HepG2 (cell line): ENCODE data around the gene C19orf47. TPM values are rescaled to one million over a fixed set of nuclear protein-coding genes. Genes with fewer than 3 reads are reported as not detected.

ENCODE experiments used
- ATAC-seq: fragments of 200-7000 bp; cut with Tn5 transposase; 3 replicates; pipeline ENCODE4 v1.9.1; 2020; ENCODE audit warnings: mild to moderate bottlenecking, moderate library complexity
- BruUV-seq: library from RNA; stranded (reverse); fragments of 400-500 nt; replicated peaks from 2 replicates; lab custom pipeline; 2021; lab: Mats Ljungman, UMichigan
- CTCF ChIA-PET: fragments of 300-600 bp; formaldehyde crosslinking; extraction: SDS; loops from one replicate; lab custom pipeline; 2021; ENCODE audit warnings: low total read pairs, inconsistent platforms, low intra/inter-chr PET ratio; lab: Yijun Ruan, JAX
- POLR2A ChIA-PET: fragments of 350-600 bp; sonication (Branson Sonifier 250); formaldehyde crosslinking; loops from one replicate; lab custom pipeline; 2020; ENCODE audit warnings: antibody characterized with exemption, inconsistent platforms; lab: Yijun Ruan, JAX
- DNase-seq: peaks from one replicate; pipeline ENCODE4 v3.0.0-alpha.2; 2015; ENCODE audit warnings: low spot score
- FAIRE-seq: peaks from 3 replicates; lab custom pipeline; 2011; peaks lifted over from hg19 to GRCh38; lab: Jason Lieb, UNC
- H2AFZ ChIP-seq: one replicate; pipeline ENCODE4 v1.6.1; 2011; ENCODE audit warnings: low read length, inconsistent platforms
- H3K27ac ChIP-seq: fragments of 300-600 bp; 3 replicates; pipeline ENCODE4 v1.8.0; 2011; ENCODE audit warnings: mixed run types, mild to moderate bottlenecking, mixed read lengths, low read length, inconsistent platforms; ENCODE audit not compliant: insufficient read depth; ENCODE audit errors: extremely low read length
- H3K27me3 ChIP-seq, 2 experiments: fragments of 200-600 bp in 1 of 2; 2 replicates in 1 of 2; 3 replicates in 1 of 2; pipeline versions ENCODE4 v1.6.0 to v1.8.0; 2011; ENCODE audit warnings: low read length in 2 of 2, mild to moderate bottlenecking in 2 of 2, moderate library complexity in 2 of 2, inconsistent platforms in 1 of 2; ENCODE audit not compliant: insufficient read depth in 2 of 2, control insufficient read depth in 1 of 2
- H3K36me3 ChIP-seq, 2 experiments: fragments of 200-600 bp in 1 of 2; replicated peaks in 1 of 2; 2 replicates in 1 of 2; 3 replicates in 1 of 2; pipeline versions ENCODE4 v1.5.1 to v1.8.0; 2011; ENCODE audit warnings: low read length in 2 of 2, inconsistent platforms in 1 of 2; ENCODE audit not compliant: insufficient read depth in 2 of 2, control insufficient read depth in 1 of 2
- H3K4me1 ChIP-seq: 2 replicates; pipeline ENCODE4 v1.5.1; 2012; ENCODE audit warnings: low read length, inconsistent platforms; ENCODE audit not compliant: insufficient read depth
- H3K4me2 ChIP-seq: 2 replicates; pipeline ENCODE4 v1.6.0; 2011; ENCODE audit warnings: low read depth, low read length, inconsistent platforms
- H3K4me3 ChIP-seq, 3 experiments: fragments of 200-600 bp in 1 of 3; sonication (generic), shearing (Covaris generic) in 1 of 3; replicated peaks in 1 of 3; 2 replicates each; pipeline ENCODE4 v1.5.1; 2011 to 2016; ENCODE audit warnings: low read length in 3 of 3, inconsistent platforms in 2 of 3, low read depth in 2 of 3, mild to moderate bottlenecking in 2 of 3, control low read depth in 1 of 3, mixed read lengths in 1 of 3; ENCODE audit not compliant: insufficient read depth in 1 of 3
- H3K79me2 ChIP-seq: one replicate; pipeline ENCODE4 v1.6.1; 2011; ENCODE audit warnings: low read length, inconsistent platforms; ENCODE audit not compliant: insufficient read depth
- H3K9ac ChIP-seq: 2 replicates; pipeline ENCODE4 v1.6.0; 2011; ENCODE audit warnings: mild to moderate bottlenecking, low read depth, low read length, inconsistent platforms; ENCODE audit not compliant: insufficient read depth
- H3K9me3 ChIP-seq: 2 replicates; pipeline ENCODE4 v1.5.1; 2012; ENCODE audit warnings: mild to moderate bottlenecking, low read length
- H4K20me1 ChIP-seq: 2 replicates; pipeline ENCODE4 v1.6.0; 2011; ENCODE audit warnings: inconsistent platforms, mild to moderate bottlenecking, low read length, moderate library complexity; ENCODE audit not compliant: insufficient read depth
- DR1 ChIP-seq: sonication (generic); formaldehyde crosslinking; IDR thresholded peaks from 2 replicates; pipeline ENCODE4 v1.8.0; 2021; ENCODE audit warnings: mild to moderate bottlenecking, missing genetic modification reagents, inconsistent platforms
- EP300 ChIP-seq, 3 experiments: sonication (generic) in 1 of 3; formaldehyde crosslinking in 1 of 3; IDR thresholded peaks; 2 replicates each; pipeline versions ENCODE4 v1.5.1 to v1.6.1; 2011 to 2020; ENCODE audit warnings: low read depth in 2 of 3, low read length in 2 of 3, borderline replicate concordance in 1 of 3, improper control_type of control experiment in 1 of 3, mild to moderate bottlenecking in 1 of 3, missing genetic modification reagents in 1 of 3, moderate library complexity in 1 of 3
- HNF4A ChIP-seq: sonication (generic); formaldehyde crosslinking; IDR thresholded peaks from 2 replicates; pipeline ENCODE4 v1.4.0; 2020; ENCODE audit warnings: missing genetic modification reagents
- KLF16 ChIP-seq, 2 experiments: sonication (generic) in 1 of 2; formaldehyde crosslinking in 1 of 2; IDR thresholded peaks; 2 replicates each; pipeline versions ENCODE4 v1.6.1 to v1.8.0; 2016 to 2023; ENCODE audit warnings: missing genetic modification reagents in 2 of 2, missing compliant biosample characterization in 1 of 2
- MIER3 ChIP-seq: IDR thresholded peaks from 2 replicates; pipeline ENCODE4 v1.6.1; 2016; ENCODE audit warnings: missing compliant biosample characterization, borderline replicate concordance
- NFYB ChIP-seq: sonication (generic); formaldehyde crosslinking; IDR thresholded peaks from 2 replicates; pipeline ENCODE4 v1.4.0; 2020; ENCODE audit warnings: missing genetic modification reagents
- POLR2G ChIP-seq: fragments of 200-400 bp; formaldehyde crosslinking; IDR thresholded peaks from 2 replicates; pipeline ENCODE4 v1.6.1; 2018; ENCODE audit warnings: mild to moderate bottlenecking, low read depth, low read length, moderate library complexity
- RCOR2 ChIP-seq: IDR thresholded peaks from 2 replicates; pipeline ENCODE4 v1.6.1; 2016; ENCODE audit warnings: missing biosample characterization, missing genetic modification reagents
- SRSF1 ChIP-seq: fragments of 200-400 bp; formaldehyde crosslinking; optimal IDR thresholded peaks from 2 replicates; pipeline ENCODE3; 2017; ENCODE audit warnings: mild to moderate bottlenecking, low read depth, low read length, moderate library complexity
- XRCC5 ChIP-seq: fragments of 200-400 bp; formaldehyde crosslinking; optimal IDR thresholded peaks from 2 replicates; pipeline ENCODE3; 2017; ENCODE audit warnings: mild to moderate bottlenecking, low read length
- ZEB1 ChIP-seq: IDR thresholded peaks from 2 replicates; pipeline ENCODE4 v1.6.1; 2012; ENCODE audit warnings: mild to moderate bottlenecking, low read depth, inconsistent platforms; ENCODE audit not compliant: insufficient replicate concordance
- ZFP90 ChIP-seq: sonication (generic); formaldehyde crosslinking; IDR thresholded peaks from 2 replicates; pipeline ENCODE4 v1.8.0; 2022; ENCODE audit warnings: missing genetic modification reagents, mild to moderate bottlenecking, inconsistent platforms, borderline replicate concordance
- ZNF782 ChIP-seq: sonication (generic); formaldehyde crosslinking; IDR thresholded peaks from 2 replicates; pipeline ENCODE4 v1.4.0; 2020; ENCODE audit warnings: missing genetic modification reagents, mild to moderate bottlenecking, borderline replicate concordance
- ZNF83 ChIP-seq: sonication (generic); formaldehyde crosslinking; IDR thresholded peaks from 2 replicates; pipeline ENCODE4 v1.4.0; 2020; ENCODE audit warnings: missing genetic modification reagents, mild to moderate bottlenecking, borderline replicate concordance
- WGBS: methylation state at CpG from one replicate; pipeline ENCODE4 v1.1.6; 2017; ENCODE audit warnings: low lambda C conversion rate; 5-methylcytosine and 5-hydroxymethylcytosine counted together
- in situ Hi-C: cut with HindIII; loops from 2 replicates; pipeline ENCODE4 v1.10.0; 2017; ENCODE audit warnings: low pct_unique_long_range_greater_than_20kb; ENCODE audit not compliant: extremely low pct_ligation_motif_present
- intact Hi-C: fragments of 100-400 bp; cut with micrococcal nuclease; formaldehyde crosslinking; loops from one replicate; pipeline ENCODE4 v1.10.0; 2022; ENCODE audit not compliant: unreplicated experiment
- polyA plus RNA-seq, 8 experiments: library from polyadenylated mRNA; depleted of rRNA in 3 of 8; stranded (reverse) in 7 of 8; unstranded in 1 of 8; fragments of >200 nt; fragmentation: Illumina TruSeq in 4 of 8; extraction: Trizol in 4 of 8; gene quantifications; 2 replicates each; pipeline versions ENCODE4 v1.2.1 to v1.2.3, GENCODE V29; 2011 to 2016; ENCODE audit warnings: low read depth in 4 of 8, missing spikeins in 1 of 8, mixed read lengths in 1 of 8; ENCODE audit not compliant: insufficient read depth in 1 of 8
- total RNA-seq, 5 experiments: library from RNA; depleted of rRNA; stranded (reverse); fragments of >200 nt; fragmentation: Illumina TruSeq; extraction: Trizol; gene quantifications; 2 replicates each; pipeline ENCODE4 v1.2.3, GENCODE V29; 2016; ENCODE audit warnings: low read depth in 1 of 5
- TF ChIP-seq, protein P1 (sequence below): IDR thresholded peaks from 2 replicates; pipeline ENCODE4 v1.6.1; 2016; ENCODE audit warnings: low read depth
- TF ChIP-seq, protein P2 (sequence below): IDR thresholded peaks from 2 replicates; pipeline ENCODE4 v1.6.1; 2016; ENCODE audit warnings: missing biosample characterization, missing genetic modification reagents, low read depth
- TF ChIP-seq, protein P3 (sequence below): sonication (generic); formaldehyde crosslinking; IDR thresholded peaks from 2 replicates; pipeline ENCODE4 v1.4.0; 2020; ENCODE audit warnings: missing genetic modification reagents, low read depth, mild to moderate bottlenecking, borderline replicate concordance

The C19orf47 gene
- total and polyA plus RNA-seq, 2 of the 13 experiments (the other 11 are each of a cell fraction or from before 2014, with no cell fraction given), result 8.1 to 10.6 TPM

DNA sequence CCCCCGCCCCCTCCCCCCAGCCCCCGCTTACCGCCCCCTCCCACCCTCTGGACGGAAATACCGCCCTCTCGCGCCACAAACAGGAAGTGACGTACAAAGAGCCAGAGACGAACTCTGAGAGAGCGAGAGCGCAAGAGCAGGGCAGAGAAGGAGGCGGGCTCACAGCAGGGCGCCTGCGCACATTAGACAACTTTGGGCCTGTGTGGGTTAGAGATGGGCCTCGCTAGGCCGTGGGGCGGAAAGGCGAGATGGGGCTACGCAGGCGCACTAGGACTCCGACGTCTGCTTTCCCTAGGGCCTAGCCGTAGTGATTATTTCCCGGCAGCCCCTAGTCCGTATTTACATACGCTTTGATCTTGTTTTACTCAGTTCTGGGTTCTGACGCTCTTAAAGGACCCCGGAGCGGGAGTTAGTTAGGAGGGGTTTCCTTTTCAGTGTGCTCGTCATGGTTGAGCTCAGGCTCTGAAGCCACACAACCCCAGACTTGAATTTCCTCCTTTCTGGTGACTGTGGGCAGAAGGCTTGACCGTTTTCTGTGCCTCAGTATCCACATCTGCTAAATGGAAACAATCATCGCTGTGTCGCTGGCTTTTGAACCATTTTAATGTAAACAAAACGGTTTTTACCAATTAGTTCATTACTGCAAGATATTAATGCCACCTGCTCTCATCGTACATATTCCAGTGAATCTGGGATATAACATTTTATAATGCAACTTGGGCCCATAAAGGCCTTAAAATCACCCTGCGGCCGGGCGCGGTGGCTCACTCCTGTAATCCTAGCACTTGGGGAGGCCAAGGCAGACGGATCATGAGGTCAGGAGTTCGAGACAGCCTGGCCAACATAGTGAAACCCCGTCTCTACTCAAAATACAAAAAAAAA is 62.6 kb downstream of the C19orf47 start:
- TSS peak; percentile 98 for BruUV-seq
- FAIRE-seq (peak; percentile 93), ATAC-seq (peak; percentile 83), DNase-seq (peak; percentile 99)
- peak overlapping the region; percentile 62 to 94 (median 85) for H3K4me3 ChIP-seq
- ChIA-PET POLR2A (interaction anchor here (1.0 to 1.6 kb wide), 2 partner anchors 54 to 63 kb away, joined by 3 to 7 read pairs; partner anchors contain the start of genes C19orf47 and PLD3), CTCF (no interaction called here)
- peak overlapping the region; percentile 90 for H3K27ac ChIP-seq
- in situ Hi-C loops (no loop called here), intact Hi-C loops (no loop called here)
- peaks cover 5 to 7% of the 10 kb centered on the region in 2 experiments; a peak in 2 of 5 replicates for H3K36me3 ChIP-seq
- H4K20me1 ChIP-seq, result peaks cover 16% of the 10 kb centered on the region
- H3K79me2 ChIP-seq, result peaks cover 40% of the 10 kb centered on the region
- 16% methylated on average over 26 of the region's 42 CpGs for WGBS
- peak overlapping the region; percentile 57 for H2AFZ ChIP-seq
- H3K4me2 ChIP-seq, result peak overlapping the region; percentile 87
- no peaks in the 10 kb centered on the region for H3K9me3 ChIP-seq
- H3K9ac ChIP-seq, result peak overlapping the region; percentile 97
- H3K4me1 ChIP-seq, result peaks cover 48% of the 10 kb centered on the region
- no peaks in the 10 kb centered on the region; a peak in 1 of 5 replicates for H3K27me3 ChIP-seq
- TF ChIP-seq ZNF83 (CRISPR knock-in tag), result no peak
- TF ChIP-seq ZEB1, result no peak
- peak in 1 of 2 experiments; percentile 13; a peak in 1 of 4 replicates for TF ChIP-seq EP300 (IDR thresholded peaks at IDR 0.05; ENCODE audit: low read depth in 2 of 2, low read length in 2 of 2)
- no peak for TF ChIP-seq EP300 (CRISPR knock-in tag; IDR thresholded peaks at IDR 0.05; ENCODE audit: borderline replicate concordance)
- TF ChIP-seq, protein P1, sequence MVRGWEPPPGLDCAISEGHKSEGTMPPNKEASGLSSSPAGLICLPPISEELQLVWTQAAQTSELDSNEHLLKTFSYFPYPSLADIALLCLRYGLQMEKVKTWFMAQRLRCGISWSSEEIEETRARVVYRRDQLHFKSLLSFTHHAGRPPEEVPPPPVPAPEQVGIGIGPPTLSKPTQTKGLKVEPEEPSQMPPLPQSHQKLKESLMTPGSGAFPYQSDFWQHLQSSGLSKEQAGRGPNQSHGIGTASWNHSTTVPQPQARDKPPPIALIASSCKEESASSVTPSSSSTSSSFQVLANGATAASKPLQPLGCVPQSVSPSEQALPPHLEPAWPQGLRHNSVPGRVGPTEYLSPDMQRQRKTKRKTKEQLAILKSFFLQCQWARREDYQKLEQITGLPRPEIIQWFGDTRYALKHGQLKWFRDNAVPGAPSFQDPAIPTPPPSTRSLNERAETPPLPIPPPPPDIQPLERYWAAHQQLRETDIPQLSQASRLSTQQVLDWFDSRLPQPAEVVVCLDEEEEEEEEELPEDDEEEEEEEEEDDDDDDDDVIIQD, result peak; percentile 4; the same call in 1 of the 2 replicates
- TF ChIP-seq POLR2G, result peak; percentile 86
- TF ChIP-seq RCOR2, result peak; percentile 78
- 0 out of 2 replicates have a peak, but pooled peaks have one; percentile 33 for TF ChIP-seq ZNF782 (CRISPR knock-in tag)
- TF ChIP-seq, protein P2, sequence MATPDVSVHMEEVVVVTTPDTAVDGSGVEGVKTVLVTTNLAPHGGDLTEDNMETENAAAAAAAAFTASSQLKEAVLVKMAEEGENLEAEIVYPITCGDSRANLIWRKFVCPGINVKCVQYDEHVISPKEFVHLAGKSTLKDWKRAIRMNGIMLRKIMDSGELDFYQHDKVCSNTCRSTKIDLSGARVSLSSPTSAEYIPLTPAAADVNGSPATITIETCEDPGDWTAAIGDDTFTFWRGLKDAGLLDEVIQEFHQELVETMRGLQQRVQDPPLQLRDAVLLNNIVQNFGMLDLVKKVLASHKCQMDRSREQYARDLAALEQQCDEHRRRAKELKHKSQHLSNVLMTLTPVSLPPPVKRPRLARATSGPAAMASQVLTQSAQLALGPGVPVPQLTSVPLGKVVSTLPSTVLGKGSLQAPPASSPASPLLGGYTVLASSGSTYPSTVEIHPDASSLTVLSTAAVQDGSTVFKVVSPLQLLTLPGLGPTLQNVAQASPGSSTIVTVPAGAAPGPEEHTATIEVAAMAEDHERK (CRISPR knock-in tag), result no peak
- TF ChIP-seq KLF16 (CRISPR knock-in tag; IDR thresholded peaks at IDR 0.05), result 0 out of 4 replicates have a peak, but pooled peaks of 1 of the 2 experiments have one; percentile 8
- TF ChIP-seq ZFP90 (CRISPR knock-in tag), result peak; percentile 45; the same call in 1 of the 2 replicates
- no peak for TF ChIP-seq HNF4A (CRISPR knock-in tag)
- TF ChIP-seq MIER3 (CRISPR knock-in tag), result peak; percentile 55; the same call in 1 of the 2 replicates
- TF ChIP-seq, protein P3, sequence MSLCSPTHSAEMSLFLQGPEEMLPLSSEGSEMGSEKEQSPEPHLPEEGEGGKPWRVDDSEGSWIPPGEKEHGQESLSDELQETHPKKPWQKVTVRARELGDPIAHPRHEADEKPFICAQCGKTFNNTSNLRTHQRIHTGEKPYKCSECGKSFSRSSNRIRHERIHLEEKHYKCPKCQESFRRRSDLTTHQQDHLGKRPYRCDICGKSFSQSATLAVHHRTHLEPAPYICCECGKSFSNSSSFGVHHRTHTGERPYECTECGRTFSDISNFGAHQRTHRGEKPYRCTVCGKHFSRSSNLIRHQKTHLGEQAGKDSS, result no peak
- TF ChIP-seq NFYB (CRISPR knock-in tag), result peak; percentile 57
- peak; percentile 4 for TF ChIP-seq SRSF1
- no peak for TF ChIP-seq XRCC5
- TF ChIP-seq DR1 (CRISPR knock-in tag), result peak; percentile 65
